Lung (tissue), 12 donors: ENCODE results near the gene COLEC12. TPM values are rescaled to one million over a fixed set of nuclear protein-coding genes. Genes with fewer than 3 reads are reported as not detected.
A peak's percentile ranks its signal among the peaks of the same experiment; 100 is the strongest.

Experiments used
- ATAC-seq: fragments of 200-7000 bp; cut with Tn5 transposase; one replicate; pipeline ENCODE4 v1.9.1; 2020; ENCODE audit warnings: moderate number of reproducible peaks; ENCODE audit not compliant: insufficient read depth, low FRiP score
- DNase-seq, 3 donors: peaks; one replicate each; pipeline ENCODE4 v3.0.0-alpha.2; 2013 to 2017
- H3K27ac ChIP-seq, 2 donors: one replicate each; pipeline ENCODE4 v1.5.1; 2013; ENCODE audit warnings: mild to moderate bottlenecking in 2 of 2, moderate library complexity in 2 of 2, control low read depth in 1 of 2, inconsistent platforms in 1 of 2, low read depth in 1 of 2, low read length in 1 of 2
- H3K27me3 ChIP-seq, 3 donors: one replicate each; pipeline ENCODE4 v1.5.1; 2013; ENCODE audit warnings: low read length in 2 of 3; ENCODE audit not compliant: control insufficient read depth in 3 of 3, insufficient read depth in 3 of 3
- H3K36me3 ChIP-seq, 4 donors: one replicate each; pipeline ENCODE4 v1.5.1; 2013; ENCODE audit warnings: low read length in 4 of 4, mild to moderate bottlenecking in 1 of 4, moderate library complexity in 1 of 4; ENCODE audit not compliant: control insufficient read depth in 4 of 4, insufficient read depth in 4 of 4
- H3K4me1 ChIP-seq, 5 donors: one replicate each; pipeline ENCODE4 v1.5.1; 2013; ENCODE audit warnings: low read length in 5 of 5, mild to moderate bottlenecking in 2 of 5, moderate library complexity in 1 of 5; ENCODE audit not compliant: control insufficient read depth in 5 of 5, insufficient read depth in 5 of 5
- H3K4me3 ChIP-seq: one replicate; pipeline ENCODE4 v1.5.1; 2013; ENCODE audit warnings: mild to moderate bottlenecking, control low read depth, moderate library complexity
- H3K9ac ChIP-seq, 2 donors: one replicate each; pipeline ENCODE4 v1.5.1; 2013; ENCODE audit warnings: low read length in 2 of 2, control low read depth in 1 of 2; ENCODE audit not compliant: insufficient read depth in 1 of 2
- H3K9me3 ChIP-seq, 4 donors: one replicate each; pipeline ENCODE4 v1.5.1; 2013; ENCODE audit warnings: low read length in 3 of 4, mild to moderate bottlenecking in 1 of 4, moderate library complexity in 1 of 4; ENCODE audit not compliant: control insufficient read depth in 4 of 4, insufficient read depth in 3 of 4
- CTCF ChIP-seq: IDR thresholded peaks from 2 replicates; pipeline ENCODE4 v1.5.1; 2012; ENCODE audit warnings: mild to moderate bottlenecking; ENCODE audit errors: control extremely low read depth, extremely low read depth
- WGBS, 2 donors: extraction: QIAGEN DNeasy Blood & Tissue Kit; methylation state at CpG; one replicate each; pipeline ENCODE4 v1.1.7; 2013; 5-methylcytosine and 5-hydroxymethylcytosine counted together
- polyA plus RNA-seq, 2 donors: library from polyadenylated mRNA; stranded (reverse); fragments of 200-250 nt; gene quantifications; one replicate each; pipeline ENCODE4 v1.2.1, GENCODE V29; 2013
- total RNA-seq, 2 donors: library from RNA; depleted of rRNA in 1 of 2; stranded (reverse); fragments of >200 nt in 1 of 2; gene quantifications; one replicate each; pipeline ENCODE4 v1.2.1, GENCODE V29; 2014 to 2021
- donor health status: control.
- donor health status: control.
- donor health status: Bipolar disorder and iron deficiency.
- donor health status: healthy.
- donor health status: DM: yes; HTN: yes; CAD: no.

The COLEC12 gene
- total and polyA plus RNA-seq, 4 donors, result 10.3 to 108 (median 28.1) TPM

GRCh38 chr18:417495-417894, 83.0 kb downstream of the COLEC12 start:
- TF ChIP-seq CTCF, result no peak
- H3K27ac ChIP-seq, result peak overlapping the region in 1 of 2 donors; percentile 37

GRCh38 chr18:416930-417329, 83.6 kb downstream of the COLEC12 start:
- 85 to 92% methylated on average over 1 of the region's 1 CpG for WGBS, 2 donors
- no peak for TF ChIP-seq CTCF

More at GRCh38 chr18:417495-417894, 83.0 kb downstream of the COLEC12 start:
- H3K36me3 ChIP-seq, result no peaks in the 10 kb centered on the region
- no peak overlapping the region for H3K4me3 ChIP-seq
- H3K4me1 ChIP-seq, result peaks cover 0 to 7% (median 3%) of the 10 kb centered on the region in 5 donors
- WGBS, 2 donors, result 70 to 76% methylated on average over 5 of the region's 5 CpGs
- no peak overlapping the region for H3K9ac ChIP-seq
- no peaks in the 10 kb centered on the region for H3K27me3 ChIP-seq
- peak; percentile 48 for ATAC-seq
- peak in 1 of 3 donors; percentile 32 for DNase-seq
- peaks cover 0 to 2% (median 0%) of the 10 kb centered on the region in 4 donors for H3K9me3 ChIP-seq

DNA sequence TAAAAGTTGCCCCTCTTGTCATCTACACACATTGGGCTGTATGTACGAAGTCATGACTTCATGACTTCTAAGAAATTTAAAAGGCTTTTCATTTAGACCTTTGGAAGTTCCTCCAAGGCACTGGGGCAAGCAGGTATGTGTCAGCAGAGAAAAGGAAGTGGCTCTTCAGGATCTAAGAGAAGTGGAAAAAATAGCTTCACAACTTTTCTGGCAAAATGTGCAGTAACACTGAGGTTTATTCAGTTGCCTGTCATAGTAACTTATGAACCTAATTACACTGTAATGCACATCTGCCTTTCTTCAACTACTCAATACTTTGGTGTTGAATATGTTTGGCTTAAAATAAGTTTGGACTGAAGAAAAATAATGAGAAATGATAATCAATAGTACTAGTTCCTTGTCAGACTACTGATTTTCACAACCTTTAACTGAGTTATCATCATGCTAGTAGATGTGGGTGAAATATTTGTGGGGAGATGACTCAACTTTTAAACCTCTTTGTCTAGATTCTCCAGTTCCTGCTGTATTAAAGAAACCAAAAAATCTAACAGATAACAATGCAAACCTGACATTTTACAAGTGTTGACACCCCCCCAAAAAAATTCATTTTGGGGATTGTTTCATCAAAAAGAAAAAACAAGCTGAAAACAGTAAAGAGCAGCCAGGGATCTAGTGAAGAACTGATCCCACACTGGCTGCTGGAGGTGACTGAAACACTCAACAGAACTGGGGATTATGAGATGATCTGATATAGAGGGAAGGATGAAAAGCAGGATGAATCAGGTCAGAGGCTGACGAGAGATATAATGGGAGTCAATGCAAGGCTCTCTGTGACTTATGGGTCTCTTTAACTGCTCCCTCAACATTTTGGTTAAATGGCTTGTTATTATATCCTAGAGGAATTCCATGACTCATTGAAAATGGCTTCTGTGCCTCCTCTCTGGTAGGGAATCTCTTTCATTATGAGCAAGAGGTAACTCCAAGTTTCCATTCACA, 84.6 kb downstream of the COLEC12 start:
- no peaks in the 10 kb centered on the region for H3K36me3 ChIP-seq

More at GRCh38 chr18:416930-417329, 83.6 kb downstream of the COLEC12 start:
- no peak overlapping the region for H3K4me3 ChIP-seq
- H3K27ac ChIP-seq, result no peak overlapping the region
- H3K4me1 ChIP-seq, result peaks cover 0 to 5% (median 3%) of the 10 kb centered on the region in 5 donors
- H3K9ac ChIP-seq, result no peak overlapping the region
- no peaks in the 10 kb centered on the region for H3K27me3 ChIP-seq
- no peak for DNase-seq
- H3K36me3 ChIP-seq, result no peaks in the 10 kb centered on the region
- no peak for ATAC-seq
- H3K9me3 ChIP-seq, result peaks cover 0 to 2% (median 0%) of the 10 kb centered on the region in 4 donors

More for the DNA sequence above, 84.6 kb downstream of the COLEC12 start:
- ATAC-seq, result no peak
- H3K9me3 ChIP-seq, result peaks cover 0 to 2% (median 0%) of the 10 kb centered on the region in 4 donors
- H3K4me3 ChIP-seq, result no peak overlapping the region
- DNase-seq, result no peak
- no peaks in the 10 kb centered on the region for H3K27me3 ChIP-seq
- 86% methylated on average over 2 of the region's 2 CpGs for WGBS, 2 donors
- no peak overlapping the region for H3K27ac ChIP-seq
- no peak overlapping the region for H3K9ac ChIP-seq
- no peak for TF ChIP-seq CTCF
- H3K4me1 ChIP-seq, result peaks cover 0 to 3% (median 0%) of the 10 kb centered on the region in 5 donors
